ENCODE measurements around the gene INTS2. TPM values are rescaled to one million over a fixed set of nuclear protein-coding genes. Genes with fewer than 3 reads are reported as not detected.

Gene INTS2, protein sequence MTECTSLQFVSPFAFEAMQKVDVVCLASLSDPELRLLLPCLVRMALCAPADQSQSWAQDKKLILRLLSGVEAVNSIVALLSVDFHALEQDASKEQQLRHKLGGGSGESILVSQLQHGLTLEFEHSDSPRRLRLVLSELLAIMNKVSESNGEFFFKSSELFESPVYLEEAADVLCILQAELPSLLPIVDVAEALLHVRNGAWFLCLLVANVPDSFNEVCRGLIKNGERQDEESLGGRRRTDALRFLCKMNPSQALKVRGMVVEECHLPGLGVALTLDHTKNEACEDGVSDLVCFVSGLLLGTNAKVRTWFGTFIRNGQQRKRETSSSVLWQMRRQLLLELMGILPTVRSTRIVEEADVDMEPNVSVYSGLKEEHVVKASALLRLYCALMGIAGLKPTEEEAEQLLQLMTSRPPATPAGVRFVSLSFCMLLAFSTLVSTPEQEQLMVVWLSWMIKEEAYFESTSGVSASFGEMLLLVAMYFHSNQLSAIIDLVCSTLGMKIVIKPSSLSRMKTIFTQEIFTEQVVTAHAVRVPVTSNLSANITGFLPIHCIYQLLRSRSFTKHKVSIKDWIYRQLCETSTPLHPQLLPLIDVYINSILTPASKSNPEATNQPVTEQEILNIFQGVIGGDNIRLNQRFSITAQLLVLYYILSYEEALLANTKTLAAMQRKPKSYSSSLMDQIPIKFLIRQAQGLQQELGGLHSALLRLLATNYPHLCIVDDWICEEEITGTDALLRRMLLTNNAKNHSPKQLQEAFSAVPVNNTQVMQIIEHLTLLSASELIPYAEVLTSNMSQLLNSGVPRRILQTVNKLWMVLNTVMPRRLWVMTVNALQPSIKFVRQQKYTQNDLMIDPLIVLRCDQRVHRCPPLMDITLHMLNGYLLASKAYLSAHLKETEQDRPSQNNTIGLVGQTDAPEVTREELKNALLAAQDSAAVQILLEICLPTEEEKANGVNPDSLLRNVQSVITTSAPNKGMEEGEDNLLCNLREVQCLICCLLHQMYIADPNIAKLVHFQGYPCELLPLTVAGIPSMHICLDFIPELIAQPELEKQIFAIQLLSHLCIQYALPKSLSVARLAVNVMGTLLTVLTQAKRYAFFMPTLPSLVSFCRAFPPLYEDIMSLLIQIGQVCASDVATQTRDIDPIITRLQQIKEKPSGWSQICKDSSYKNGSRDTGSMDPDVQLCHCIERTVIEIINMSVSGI
- 7.3 and 9.9 TPM in 2 replicates for total RNA-seq

DNA sequence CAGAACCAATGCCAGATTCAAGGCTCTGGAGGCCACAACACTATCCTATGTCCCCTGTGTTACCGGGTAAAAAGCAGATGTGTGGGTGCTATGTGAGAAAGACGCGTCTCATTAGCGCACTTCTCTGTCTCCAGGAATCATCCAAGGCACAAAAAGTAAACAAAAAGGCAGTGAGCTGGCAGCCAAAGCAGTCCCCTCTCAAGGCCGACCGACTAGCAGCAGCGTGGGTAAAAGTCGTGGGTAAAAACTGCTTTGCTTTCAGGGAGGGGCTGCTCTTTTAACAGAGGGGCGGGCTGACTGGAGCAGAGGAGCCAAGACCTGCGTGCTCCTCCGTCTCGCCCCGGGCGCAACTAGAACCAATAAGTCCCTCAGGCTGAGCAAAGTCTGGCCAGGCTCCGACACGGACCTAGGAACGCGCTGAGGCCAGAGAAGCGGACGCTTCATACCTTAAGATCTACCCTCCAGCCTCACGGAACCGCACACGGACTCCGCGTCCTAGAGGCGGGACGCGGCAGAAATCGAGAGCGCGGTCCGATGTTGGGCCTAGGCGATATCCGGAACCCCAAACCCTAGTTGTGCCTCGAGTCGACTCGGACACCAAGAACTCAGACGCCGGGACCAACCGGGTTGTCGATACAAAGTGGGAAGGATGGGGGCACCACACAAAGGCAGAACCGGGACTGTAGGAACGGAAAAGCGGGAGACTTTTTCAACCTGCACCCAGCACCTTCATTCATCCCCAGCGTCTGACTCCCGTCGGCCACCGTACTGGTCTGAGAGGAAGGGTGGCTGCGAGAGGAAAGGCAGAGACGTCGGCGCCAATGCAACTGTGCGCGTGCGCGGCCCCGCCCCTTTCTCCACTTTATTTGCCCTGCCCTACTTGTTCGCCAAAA, at the start of gene INTS2:
Gene INTS2 (minus strand): TSS at position 775 of the 893 bp plus-strand sequence. CDS start 1,338 bp downstream, outside the sequence.

DNA sequence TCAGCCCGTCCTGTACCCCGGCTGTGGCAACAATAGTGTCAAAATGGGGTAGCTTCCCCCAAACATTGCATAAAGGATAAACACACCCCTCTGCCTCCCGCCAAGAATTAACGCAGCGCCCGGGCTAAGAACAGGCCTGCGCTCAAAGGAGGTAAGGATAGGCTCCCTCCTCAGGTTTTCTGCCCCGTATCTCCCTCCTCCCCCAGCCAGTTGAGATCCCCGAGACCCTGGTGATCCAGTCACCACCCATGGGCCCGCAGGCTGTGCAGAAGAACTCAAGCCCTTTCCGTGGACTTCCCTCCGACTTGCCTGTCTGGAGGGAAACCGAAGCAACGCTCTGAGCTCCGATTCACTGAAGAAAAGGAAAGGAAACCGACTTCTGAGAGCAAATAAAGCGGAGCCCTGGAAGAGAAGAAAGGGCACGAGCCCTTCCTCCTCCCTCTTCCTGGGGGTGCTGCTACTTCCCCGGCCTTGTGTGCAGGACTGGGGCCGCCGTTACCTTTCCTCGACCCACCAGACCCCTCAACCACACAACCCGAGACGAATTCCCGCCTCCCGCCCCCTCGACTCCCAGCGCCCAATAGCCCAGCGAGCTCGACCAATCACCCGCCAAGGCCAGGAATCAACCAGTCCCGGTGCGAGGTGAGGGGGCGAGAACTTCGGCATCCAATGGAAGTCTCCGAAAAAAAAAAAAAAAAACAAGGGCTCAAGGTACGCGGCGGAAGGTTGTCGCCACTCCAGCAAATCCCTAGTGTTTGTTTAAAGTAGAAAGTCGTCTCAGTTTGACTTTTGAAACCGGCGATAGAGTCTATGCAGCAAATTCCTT, 64.6 kb downstream of the INTS2 start, which contains the start of gene BRIP1:
Gene BRIP1 (minus strand): TSS at position 554 of the 826 bp plus-strand sequence. CDS start 1,989 bp downstream, outside the sequence.

Other genes starting within 250 kb of the INTS2 start
- gene BRIP1, start 64.5 kb downstream of the INTS2 start, total RNA-seq: 7.4 and 9.9 TPM in 2 replicates
- gene MED13, start 137.3 kb upstream of the INTS2 start, total RNA-seq: 11.3 and 14.0 TPM in 2 replicates